ENCODE results near the gene KDF1. TPM values are rescaled to one million over a fixed set of nuclear protein-coding genes. Genes with fewer than 3 reads are reported as not detected.

The KDF1 gene
- total and polyA plus RNA-seq, 2 of the 13 experiments (the other 11 are each of a cell fraction or from before 2014, with no cell fraction given): 1.9 to 4.9 TPM

DNA sequence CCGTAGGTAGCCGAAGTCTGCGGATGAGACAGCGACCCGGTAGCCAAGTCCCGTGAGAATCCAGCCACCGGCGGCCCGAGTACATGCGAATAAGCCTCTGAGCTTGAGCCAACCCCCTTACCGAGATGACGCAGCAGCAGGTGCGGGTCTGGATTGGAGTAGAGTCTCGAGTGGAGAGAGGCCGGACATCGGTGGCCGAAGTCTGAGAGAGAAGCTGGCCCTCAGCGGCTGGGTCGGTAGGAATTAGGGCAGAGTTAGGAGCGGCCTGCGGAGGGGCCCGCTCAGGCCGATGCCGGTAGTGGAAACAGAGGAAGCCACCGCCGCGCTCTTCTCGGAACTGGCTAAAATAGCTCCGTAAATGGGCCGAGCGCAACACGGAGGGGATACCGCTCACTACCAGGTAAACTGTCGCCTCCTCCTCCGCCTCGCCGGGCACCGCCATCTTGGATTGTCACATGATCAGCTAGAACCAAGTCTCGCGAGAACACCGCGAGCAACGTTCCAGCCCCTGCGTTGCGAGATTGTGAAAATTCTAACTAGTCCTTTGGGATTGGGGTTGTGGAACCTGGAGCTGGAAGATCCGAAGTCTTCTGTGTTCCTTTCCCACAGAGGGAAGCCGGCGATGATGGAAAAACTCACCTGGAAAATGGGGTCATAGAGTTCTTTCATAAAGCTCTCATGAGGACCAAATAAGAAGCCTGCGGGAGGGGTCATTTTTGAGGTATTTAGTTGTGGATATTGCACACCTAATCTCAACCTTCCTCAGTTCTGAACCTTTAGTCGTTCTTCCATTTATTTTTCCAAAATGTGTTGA, 60.1 kb downstream of the KDF1 start, which contains the start of gene GPATCH3 (continued):
- TF ChIP-seq CREB1 (IDR thresholded peaks at IDR 0.05) (no peak), CREB1 (CRISPR knock-in tag; IDR thresholded peaks at IDR 0.05) (peak; percentile 76), ZNF720 (CRISPR knock-in tag; IDR thresholded peaks at IDR 0.05) (no peak), CREM (IDR thresholded peaks at IDR 0.05) (peak; percentile 51; the same call in 1 of the 2 replicates), CREM (CRISPR knock-in tag; IDR thresholded peaks at IDR 0.05) (no peak), STAG1 (CRISPR knock-in tag; IDR thresholded peaks at IDR 0.05) (no peak; the same call in 1 of the 2 replicates), TEAD2 (CRISPR knock-in tag; IDR thresholded peaks at IDR 0.05) (no peak), CAMTA2 (CRISPR knock-in tag; IDR thresholded peaks at IDR 0.05; ENCODE audit: borderline replicate concordance) (no peak), SYNCRIP (IDR thresholded peaks at IDR 0.05; ENCODE audit: insufficient read depth, low read depth, low read length) (no peak), TAF15 (IDR thresholded peaks at IDR 0.05; ENCODE audit: low read depth, low read length, poor library complexity, severe bottlenecking) (no peak), MEIS2 (CRISPR knock-in tag; IDR thresholded peaks at IDR 0.05) (peak; percentile 73; the same call in 1 of the 2 replicates), KLF9 (CRISPR knock-in tag; IDR thresholded peaks at IDR 0.05; ENCODE audit: low read depth) (no peak), ZNF282 (IDR thresholded peaks at IDR 0.05; ENCODE audit: partially characterized antibody) (no peak), SRF (IDR thresholded peaks at IDR 0.05; ENCODE audit: low read depth, low read length) (no peak), YEATS4 (CRISPR knock-in tag; IDR thresholded peaks at IDR 0.05; ENCODE audit: borderline replicate concordance) (peak; percentile 67), HES4 (CRISPR knock-in tag; IDR thresholded peaks at IDR 0.05; ENCODE audit: borderline replicate concordance) (no peak; the same call in 1 of the 2 replicates), POLR2A (IDR thresholded peaks at IDR 0.05; ENCODE audit: insufficient read depth in 1 of 2, low read depth in 2 of 2, low read length in 2 of 2) (peak; percentile 79 to 98), ZIK1 (CRISPR knock-in tag; IDR thresholded peaks at IDR 0.05; ENCODE audit: borderline replicate concordance, low read depth) (no peak), CENPT (CRISPR knock-in tag; IDR thresholded peaks at IDR 0.05; ENCODE audit: low read depth) (no peak), FOXA3 (CRISPR knock-in tag; IDR thresholded peaks at IDR 0.05) (peak; percentile 57), ZNF891 (CRISPR knock-in tag; IDR thresholded peaks at IDR 0.05) (peak; percentile 76; the same call in 1 of the 2 replicates), ZNF543 (CRISPR knock-in tag; IDR thresholded peaks at IDR 0.05) (no peak)
- TF ChIP-seq, protein P1, sequence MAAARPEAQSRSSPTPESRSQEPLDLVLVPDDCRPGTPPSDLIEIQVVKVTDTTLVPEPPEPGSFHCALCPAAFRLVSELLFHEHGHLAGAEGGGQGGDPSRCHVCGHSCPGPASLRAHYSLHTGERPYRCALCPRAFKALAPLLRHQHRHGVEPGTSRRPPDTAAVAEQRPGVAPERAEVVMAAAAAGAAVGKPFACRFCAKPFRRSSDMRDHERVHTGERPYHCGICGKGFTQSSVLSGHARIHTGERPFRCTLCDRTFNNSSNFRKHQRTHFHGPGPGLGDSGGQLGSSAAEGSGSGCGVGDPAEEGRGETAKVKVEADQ (CRISPR knock-in tag; IDR thresholded peaks at IDR 0.05; ENCODE audit: borderline replicate concordance): no peak
- TF ChIP-seq, protein P2, sequence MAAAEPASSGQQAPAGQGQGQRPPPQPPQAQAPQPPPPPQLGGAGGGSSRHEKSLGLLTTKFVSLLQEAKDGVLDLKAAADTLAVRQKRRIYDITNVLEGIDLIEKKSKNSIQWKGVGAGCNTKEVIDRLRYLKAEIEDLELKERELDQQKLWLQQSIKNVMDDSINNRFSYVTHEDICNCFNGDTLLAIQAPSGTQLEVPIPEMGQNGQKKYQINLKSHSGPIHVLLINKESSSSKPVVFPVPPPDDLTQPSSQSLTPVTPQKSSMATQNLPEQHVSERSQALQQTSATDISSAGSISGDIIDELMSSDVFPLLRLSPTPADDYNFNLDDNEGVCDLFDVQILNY (CRISPR knock-in tag; conservative IDR thresholded peaks at IDR 0.05): no peak
- TF ChIP-seq, protein P3, sequence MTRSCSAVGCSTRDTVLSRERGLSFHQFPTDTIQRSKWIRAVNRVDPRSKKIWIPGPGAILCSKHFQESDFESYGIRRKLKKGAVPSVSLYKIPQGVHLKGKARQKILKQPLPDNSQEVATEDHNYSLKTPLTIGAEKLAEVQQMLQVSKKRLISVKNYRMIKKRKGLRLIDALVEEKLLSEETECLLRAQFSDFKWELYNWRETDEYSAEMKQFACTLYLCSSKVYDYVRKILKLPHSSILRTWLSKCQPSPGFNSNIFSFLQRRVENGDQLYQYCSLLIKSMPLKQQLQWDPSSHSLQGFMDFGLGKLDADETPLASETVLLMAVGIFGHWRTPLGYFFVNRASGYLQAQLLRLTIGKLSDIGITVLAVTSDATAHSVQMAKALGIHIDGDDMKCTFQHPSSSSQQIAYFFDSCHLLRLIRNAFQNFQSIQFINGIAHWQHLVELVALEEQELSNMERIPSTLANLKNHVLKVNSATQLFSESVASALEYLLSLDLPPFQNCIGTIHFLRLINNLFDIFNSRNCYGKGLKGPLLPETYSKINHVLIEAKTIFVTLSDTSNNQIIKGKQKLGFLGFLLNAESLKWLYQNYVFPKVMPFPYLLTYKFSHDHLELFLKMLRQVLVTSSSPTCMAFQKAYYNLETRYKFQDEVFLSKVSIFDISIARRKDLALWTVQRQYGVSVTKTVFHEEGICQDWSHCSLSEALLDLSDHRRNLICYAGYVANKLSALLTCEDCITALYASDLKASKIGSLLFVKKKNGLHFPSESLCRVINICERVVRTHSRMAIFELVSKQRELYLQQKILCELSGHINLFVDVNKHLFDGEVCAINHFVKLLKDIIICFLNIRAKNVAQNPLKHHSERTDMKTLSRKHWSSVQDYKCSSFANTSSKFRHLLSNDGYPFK (CRISPR knock-in tag; IDR thresholded peaks at IDR 0.05; ENCODE audit: borderline replicate concordance): peak; percentile 83; the same call in 1 of the 2 replicates
- TF ChIP-seq, protein P4, sequence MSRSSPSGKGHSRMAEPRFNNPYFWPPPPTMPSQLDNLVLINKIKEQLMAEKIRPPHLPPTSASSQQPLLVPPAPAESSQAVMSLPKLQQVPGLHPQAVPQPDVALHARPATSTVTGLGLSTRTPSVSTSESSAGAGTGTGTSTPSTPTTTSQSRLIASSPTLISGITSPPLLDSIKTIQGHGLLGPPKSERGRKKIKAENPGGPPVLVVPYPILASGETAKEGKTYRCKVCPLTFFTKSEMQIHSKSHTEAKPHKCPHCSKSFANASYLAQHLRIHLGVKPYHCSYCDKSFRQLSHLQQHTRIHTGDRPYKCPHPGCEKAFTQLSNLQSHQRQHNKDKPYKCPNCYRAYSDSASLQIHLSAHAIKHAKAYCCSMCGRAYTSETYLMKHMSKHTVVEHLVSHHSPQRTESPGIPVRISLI (CRISPR knock-in tag; IDR thresholded peaks at IDR 0.05; ENCODE audit: borderline replicate concordance): peak; percentile 36; the same call in 1 of the 2 replicates
